Astrocyte (in vitro differentiated cells and primary cell): ENCODE data around the gene CNTNAP5.

Experiments used
- EZH2 ChIP-seq: IDR thresholded peaks from 2 replicates; pipeline ENCODE4 v1.6.1; 2012; ENCODE audit warnings: mild to moderate bottlenecking, low read length, inconsistent platforms; ENCODE audit not compliant: insufficient read depth
- TF ChIP-seq, protein P1 (sequence below): IDR thresholded peaks from 2 replicates; pipeline ENCODE4 v1.5.1; 2011; ENCODE audit warnings: low read depth, mild to moderate bottlenecking, inconsistent platforms, low read length, moderate library complexity; ENCODE audit not compliant: insufficient read depth

DNA sequence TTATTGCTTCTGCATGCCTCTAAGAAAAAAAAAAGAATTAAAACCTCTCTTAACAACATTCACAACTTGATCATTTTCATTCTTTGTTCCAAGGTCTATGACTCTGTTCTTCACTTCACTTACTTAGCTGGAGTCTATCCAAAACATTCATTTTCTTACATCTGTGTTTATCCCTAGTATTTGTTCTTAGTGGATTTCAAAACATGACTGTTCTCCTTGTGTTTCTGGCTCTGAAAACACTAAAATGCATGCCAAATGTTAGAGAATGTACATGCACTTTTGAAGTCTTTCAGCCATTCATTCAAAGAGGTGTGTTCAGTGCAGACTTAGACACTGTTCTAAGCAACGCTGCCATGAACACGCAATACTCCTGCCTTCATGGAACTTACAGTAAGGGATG lies 138.8 kb downstream of the CNTNAP5 start:
- TF ChIP-seq, protein P1, sequence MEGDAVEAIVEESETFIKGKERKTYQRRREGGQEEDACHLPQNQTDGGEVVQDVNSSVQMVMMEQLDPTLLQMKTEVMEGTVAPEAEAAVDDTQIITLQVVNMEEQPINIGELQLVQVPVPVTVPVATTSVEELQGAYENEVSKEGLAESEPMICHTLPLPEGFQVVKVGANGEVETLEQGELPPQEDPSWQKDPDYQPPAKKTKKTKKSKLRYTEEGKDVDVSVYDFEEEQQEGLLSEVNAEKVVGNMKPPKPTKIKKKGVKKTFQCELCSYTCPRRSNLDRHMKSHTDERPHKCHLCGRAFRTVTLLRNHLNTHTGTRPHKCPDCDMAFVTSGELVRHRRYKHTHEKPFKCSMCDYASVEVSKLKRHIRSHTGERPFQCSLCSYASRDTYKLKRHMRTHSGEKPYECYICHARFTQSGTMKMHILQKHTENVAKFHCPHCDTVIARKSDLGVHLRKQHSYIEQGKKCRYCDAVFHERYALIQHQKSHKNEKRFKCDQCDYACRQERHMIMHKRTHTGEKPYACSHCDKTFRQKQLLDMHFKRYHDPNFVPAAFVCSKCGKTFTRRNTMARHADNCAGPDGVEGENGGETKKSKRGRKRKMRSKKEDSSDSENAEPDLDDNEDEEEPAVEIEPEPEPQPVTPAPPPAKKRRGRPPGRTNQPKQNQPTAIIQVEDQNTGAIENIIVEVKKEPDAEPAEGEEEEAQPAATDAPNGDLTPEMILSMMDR, result no peak
- TF ChIP-seq EZH2, result no peak
